ENCODE measurements around the gene TIMP1.

DNA sequence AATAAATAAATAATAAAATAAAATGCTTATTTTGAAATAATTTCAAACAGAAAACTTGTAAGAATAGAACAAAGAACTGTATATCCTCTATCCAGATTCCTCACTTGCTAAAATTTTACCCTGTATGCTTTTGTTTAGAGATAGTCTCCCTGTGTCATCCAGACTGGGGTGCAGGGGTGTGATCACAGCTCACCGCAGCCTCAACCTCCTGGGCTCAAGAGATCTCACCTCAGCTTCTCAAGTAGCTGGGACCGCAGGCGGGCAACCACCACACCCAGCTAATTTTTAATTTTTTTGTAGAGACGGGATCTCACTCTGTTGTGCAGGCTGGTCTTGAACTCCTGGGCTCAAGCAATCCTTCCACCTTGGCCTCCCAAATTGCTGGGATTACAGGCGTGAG lies 38.7 kb upstream of the TIMP1 start:
- TF ChIP-seq, protein P1, sequence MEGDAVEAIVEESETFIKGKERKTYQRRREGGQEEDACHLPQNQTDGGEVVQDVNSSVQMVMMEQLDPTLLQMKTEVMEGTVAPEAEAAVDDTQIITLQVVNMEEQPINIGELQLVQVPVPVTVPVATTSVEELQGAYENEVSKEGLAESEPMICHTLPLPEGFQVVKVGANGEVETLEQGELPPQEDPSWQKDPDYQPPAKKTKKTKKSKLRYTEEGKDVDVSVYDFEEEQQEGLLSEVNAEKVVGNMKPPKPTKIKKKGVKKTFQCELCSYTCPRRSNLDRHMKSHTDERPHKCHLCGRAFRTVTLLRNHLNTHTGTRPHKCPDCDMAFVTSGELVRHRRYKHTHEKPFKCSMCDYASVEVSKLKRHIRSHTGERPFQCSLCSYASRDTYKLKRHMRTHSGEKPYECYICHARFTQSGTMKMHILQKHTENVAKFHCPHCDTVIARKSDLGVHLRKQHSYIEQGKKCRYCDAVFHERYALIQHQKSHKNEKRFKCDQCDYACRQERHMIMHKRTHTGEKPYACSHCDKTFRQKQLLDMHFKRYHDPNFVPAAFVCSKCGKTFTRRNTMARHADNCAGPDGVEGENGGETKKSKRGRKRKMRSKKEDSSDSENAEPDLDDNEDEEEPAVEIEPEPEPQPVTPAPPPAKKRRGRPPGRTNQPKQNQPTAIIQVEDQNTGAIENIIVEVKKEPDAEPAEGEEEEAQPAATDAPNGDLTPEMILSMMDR (IDR thresholded peaks at IDR 0.05): no peak
- no peak for TF ChIP-seq POLR2A (IDR thresholded peaks at IDR 0.05)
